Erythroblast (primary cell): ENCODE measurements around the gene STX8.

Experiments used
- GATA1 ChIP-seq: IDR thresholded peaks from 2 replicates; pipeline ENCODE4 v1.6.1; 2011; ENCODE audit warnings: low read depth, mild to moderate bottlenecking, control low read depth, low read length, moderate library complexity
- POLR2A ChIP-seq: IDR thresholded peaks from 2 replicates; pipeline ENCODE4 v1.6.1; 2011; ENCODE audit warnings: mild to moderate bottlenecking, low read length

GRCh38 chr17:9259419-9259818 lies 316.2 kb downstream of the STX8 start:
- TF ChIP-seq POLR2A = no peak
- TF ChIP-seq GATA1 = no peak
